ENCODE data around the gene NAV2.

NAV2 gene

GRCh38 chr11:19821993-19822392 is 109.4 kb downstream of the NAV2 start:
- Histone ChIP-seq H3K4me3 (ENCODE audit: low read length) (no peak overlapping the region), H2AFZ (ENCODE audit: low read length) (no peak overlapping the region), H3K4me1 (ENCODE audit: low read length) (no peaks in the 10 kb centered on the region), H3K4me2 (ENCODE audit: low read depth, low read length) (no peak overlapping the region), H3K9me2 (replicated peaks; ENCODE audit: insufficient read depth, low read length) (no peaks in the 10 kb centered on the region), H3K27me3 (replicated peaks; ENCODE audit: insufficient read depth, low read length) (no peaks in the 10 kb centered on the region), H3K9ac (ENCODE audit: low read length) (no peak overlapping the region), H3K27ac (ENCODE audit: low read length) (no peak overlapping the region), H3F3A (ENCODE audit: insufficient read depth, low read length) (no peaks in the 10 kb centered on the region), H4K20me1 (ENCODE audit: insufficient read depth, low read length) (no peaks in the 10 kb centered on the region), H3K79me2 (ENCODE audit: low read length) (no peaks in the 10 kb centered on the region), H3K36me3 (replicated peaks; ENCODE audit: insufficient read depth, low read length) (no peaks in the 10 kb centered on the region), H3K9me3 (replicated peaks; ENCODE audit: insufficient read depth, low read length) (no peaks in the 10 kb centered on the region)
- DNase-seq = no peak
- no peak for TF ChIP-seq EZH2 (optimal IDR thresholded peaks at IDR 0.05; ENCODE audit: low read depth, low read length)
- TF ChIP-seq CTCF (IDR thresholded peaks at IDR 0.05; ENCODE audit: low read length) = no peak
- TF ChIP-seq EZH2phosphoT487 (IDR thresholded peaks at IDR 0.05; ENCODE audit: low read length) = no peak

DNA sequence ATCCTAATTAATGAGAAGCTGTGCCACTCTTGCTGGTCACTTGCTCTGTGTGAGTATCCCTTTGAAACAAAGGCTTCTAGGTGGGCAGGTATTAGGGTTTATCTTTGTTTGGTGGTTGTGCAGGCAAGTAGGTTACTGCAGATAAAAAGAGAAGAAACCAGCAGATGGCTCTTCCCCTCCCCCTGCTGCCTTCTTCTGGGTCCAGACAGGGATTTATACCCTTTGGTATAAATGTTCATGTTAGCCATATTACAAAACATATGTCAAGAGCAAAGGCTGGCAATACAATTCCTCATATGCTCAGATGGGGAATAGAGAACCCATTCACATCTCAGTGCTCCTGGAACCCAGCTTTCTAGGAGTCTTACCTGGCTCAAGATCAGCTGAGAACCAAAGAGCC is 109.9 kb downstream of the NAV2 start:
- Histone ChIP-seq H3K9ac (ENCODE audit: low read length) (no peak overlapping the region), H3K4me3 (ENCODE audit: low read length) (no peak overlapping the region), H3K36me3 (replicated peaks; ENCODE audit: insufficient read depth, low read length) (no peaks in the 10 kb centered on the region), H3K9me2 (replicated peaks; ENCODE audit: insufficient read depth, low read length) (no peaks in the 10 kb centered on the region), H3K27me3 (replicated peaks; ENCODE audit: insufficient read depth, low read length) (no peaks in the 10 kb centered on the region), H3K27ac (ENCODE audit: low read length) (no peak overlapping the region), H3K9me3 (replicated peaks; ENCODE audit: insufficient read depth, low read length) (no peaks in the 10 kb centered on the region), H4K20me1 (ENCODE audit: insufficient read depth, low read length) (no peaks in the 10 kb centered on the region), H3K4me2 (ENCODE audit: low read depth, low read length) (no peak overlapping the region), H3K4me1 (ENCODE audit: low read length) (no peaks in the 10 kb centered on the region), H2AFZ (ENCODE audit: low read length) (no peak overlapping the region), H3F3A (ENCODE audit: insufficient read depth, low read length) (no peaks in the 10 kb centered on the region), H3K79me2 (ENCODE audit: low read length) (no peaks in the 10 kb centered on the region)
- TF ChIP-seq EZH2phosphoT487 (IDR thresholded peaks at IDR 0.05; ENCODE audit: low read length) (no peak), EZH2 (optimal IDR thresholded peaks at IDR 0.05; ENCODE audit: low read depth, low read length) (no peak), CTCF (IDR thresholded peaks at IDR 0.05; ENCODE audit: low read length) (no peak)
- no peak for DNase-seq

GRCh38 chr11:19826606-19827005 is 114.0 kb downstream of the NAV2 start:
- Histone ChIP-seq H3F3A (ENCODE audit: insufficient read depth, low read length) (no peaks in the 10 kb centered on the region), H3K9me3 (replicated peaks; ENCODE audit: insufficient read depth, low read length) (no peaks in the 10 kb centered on the region), H4K20me1 (ENCODE audit: insufficient read depth, low read length) (no peaks in the 10 kb centered on the region), H3K27ac (ENCODE audit: low read length) (no peak overlapping the region), H3K4me2 (ENCODE audit: low read depth, low read length) (no peak overlapping the region), H3K4me1 (ENCODE audit: low read length) (no peaks in the 10 kb centered on the region), H3K27me3 (replicated peaks; ENCODE audit: insufficient read depth, low read length) (no peaks in the 10 kb centered on the region), H2AFZ (ENCODE audit: low read length) (no peak overlapping the region), H3K36me3 (replicated peaks; ENCODE audit: insufficient read depth, low read length) (no peaks in the 10 kb centered on the region), H3K9ac (ENCODE audit: low read length) (no peak overlapping the region), H3K4me3 (ENCODE audit: low read length) (no peak overlapping the region), H3K79me2 (ENCODE audit: low read length) (no peaks in the 10 kb centered on the region), H3K9me2 (replicated peaks; ENCODE audit: insufficient read depth, low read length) (no peaks in the 10 kb centered on the region)
- no peak for TF ChIP-seq EZH2phosphoT487 (IDR thresholded peaks at IDR 0.05; ENCODE audit: low read length)
- no peak for DNase-seq

DNA sequence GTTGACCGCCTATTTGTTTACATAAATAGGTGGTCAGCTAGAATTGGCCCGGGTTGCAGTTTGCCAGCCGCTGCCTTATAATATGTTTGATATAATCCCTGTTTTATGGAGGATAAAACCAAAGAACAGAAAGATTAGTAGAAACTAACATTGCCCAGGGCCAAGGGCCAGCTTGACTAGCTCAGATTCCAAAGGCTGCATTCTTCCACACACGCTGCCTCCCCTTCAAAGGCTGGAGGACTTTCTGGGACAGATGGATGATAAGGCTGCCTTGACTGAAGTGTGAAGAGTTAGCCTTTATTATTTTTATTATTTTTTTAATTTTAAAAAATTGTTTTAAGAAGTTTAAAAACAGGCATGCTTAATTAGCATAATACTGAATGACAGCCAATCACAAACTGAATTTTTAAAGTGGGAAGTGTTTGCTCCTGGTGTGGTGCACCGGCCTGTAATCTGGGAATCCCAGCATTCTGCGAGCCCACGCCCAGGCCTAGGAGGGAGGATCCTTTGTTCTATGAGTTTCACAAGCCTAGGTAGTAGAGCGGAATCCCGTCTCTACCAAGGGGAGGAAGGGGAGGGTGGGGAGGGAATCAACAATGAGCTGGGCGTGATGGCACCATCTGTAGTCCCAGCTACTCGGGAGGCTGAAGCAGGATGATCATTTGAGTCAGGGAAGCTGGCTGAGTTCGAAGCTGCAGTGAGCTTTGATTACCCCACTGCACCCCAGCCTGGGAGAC is 114.9 kb downstream of the NAV2 start:
- H3K4me3 ChIP-seq (ENCODE audit: low read length) = no peak overlapping the region
- no peak overlapping the region for H2AFZ ChIP-seq (ENCODE audit: low read length)
- no peak overlapping the region for H3K4me2 ChIP-seq (ENCODE audit: low read depth, low read length)
- no peaks in the 10 kb centered on the region for H3K9me3 ChIP-seq (replicated peaks; ENCODE audit: insufficient read depth, low read length)
- no peaks in the 10 kb centered on the region for H3K4me1 ChIP-seq (ENCODE audit: low read length)
- H3K79me2 ChIP-seq (ENCODE audit: low read length) = no peaks in the 10 kb centered on the region
- DNase-seq = no peak
- H3K36me3 ChIP-seq (replicated peaks; ENCODE audit: insufficient read depth, low read length) = no peaks in the 10 kb centered on the region
- no peaks in the 10 kb centered on the region for H3K27me3 ChIP-seq (replicated peaks; ENCODE audit: insufficient read depth, low read length)
- H3K9ac ChIP-seq (ENCODE audit: low read length) = no peak overlapping the region
- no peaks in the 10 kb centered on the region for H3F3A ChIP-seq (ENCODE audit: insufficient read depth, low read length)
- H3K9me2 ChIP-seq (replicated peaks; ENCODE audit: insufficient read depth, low read length) = no peaks in the 10 kb centered on the region
- H3K27ac ChIP-seq (ENCODE audit: low read length) = no peak overlapping the region
- no peak for TF ChIP-seq CTCF (IDR thresholded peaks at IDR 0.05; ENCODE audit: low read length)
- no peak for TF ChIP-seq EZH2 (optimal IDR thresholded peaks at IDR 0.05; ENCODE audit: low read depth, low read length)
- no peak for TF ChIP-seq EZH2phosphoT487 (IDR thresholded peaks at IDR 0.05; ENCODE audit: low read length)
- H4K20me1 ChIP-seq (ENCODE audit: insufficient read depth, low read length) = no peaks in the 10 kb centered on the region
